ENCODE data around the gene KRTAP10-1.
"Not testable (repeated sequence)": the region's sequence is repeated elsewhere in the genome, so short reads cannot be mapped to it uniquely, and the experiment has no call there.

The KRTAP10-1 gene

DNA sequence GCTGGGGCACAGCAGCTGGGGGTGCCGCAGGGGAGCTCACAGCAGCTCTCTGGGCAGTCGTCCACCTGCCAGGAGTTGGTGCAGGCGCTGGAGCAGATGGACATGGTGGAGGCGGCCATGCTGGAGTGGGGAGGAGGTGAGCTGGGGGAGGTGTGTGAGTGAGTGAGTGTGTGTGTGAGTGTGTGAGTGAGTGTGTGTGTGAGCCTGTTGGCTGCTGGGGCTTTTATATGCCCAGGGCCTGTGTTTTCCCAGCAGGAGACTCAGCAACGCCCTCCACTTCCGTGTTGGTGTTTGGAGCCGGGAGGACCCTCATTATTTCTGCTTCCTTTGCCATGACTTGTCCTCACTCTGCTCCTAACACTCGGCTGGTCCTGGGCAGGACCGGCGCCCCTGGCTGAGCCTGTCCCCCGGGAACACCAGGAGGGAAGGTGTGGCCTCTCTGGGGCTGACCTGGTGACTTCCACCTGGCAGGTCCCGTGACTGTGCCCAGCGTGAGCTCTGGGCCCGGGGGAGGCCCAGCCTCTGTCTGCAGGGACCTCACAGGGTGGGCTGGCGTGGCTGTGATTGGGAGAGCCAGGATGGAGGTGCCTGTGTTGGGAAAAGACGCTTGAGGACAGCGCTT lies 11.5 kb upstream of the KRTAP10-1 start, which contains the start of gene KRTAP10-2:
KRTAP10-2 (minus strand) TSS at position 166 of the 622 bp plus-strand sequence; CDS start at position 119, 47 bp downstream.
- DNase-seq: no peak
- in situ Hi-C loops (cut with MboI; ENCODE audit: low pct_unique_long_range_greater_than_20kb, low sequenced_read_pairs): loop anchor here (25.0 kb wide), 1 partner anchor 89 kb away; the partner anchor contains the start of gene LRRC3

DNA sequence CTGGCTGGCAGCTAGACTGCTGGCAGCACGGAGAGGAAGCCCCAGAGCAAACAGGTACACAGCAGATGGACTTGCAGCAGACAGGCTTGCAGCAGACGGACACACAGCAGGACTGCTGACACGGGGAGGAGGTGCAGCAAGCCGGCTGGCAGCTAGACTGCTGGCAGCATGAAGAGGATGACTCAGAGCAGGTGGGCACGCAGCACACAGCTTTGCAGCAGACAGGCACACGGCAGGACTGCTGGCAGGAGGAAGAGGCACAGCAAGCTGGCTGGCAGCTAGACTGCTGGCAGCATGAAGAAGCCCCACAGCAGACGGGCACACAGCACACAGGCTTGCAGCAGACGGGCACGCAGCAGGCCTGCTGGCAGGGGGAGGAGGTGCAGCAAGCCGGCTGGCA lies 10.8 kb upstream of the KRTAP10-1 start:
- no peak for DNase-seq
- in situ Hi-C loops (cut with MboI; ENCODE audit: low pct_unique_long_range_greater_than_20kb, low sequenced_read_pairs): loop anchor here (25.0 kb wide), 1 partner anchor 89 kb away; the partner anchor contains the start of gene LRRC3

DNA sequence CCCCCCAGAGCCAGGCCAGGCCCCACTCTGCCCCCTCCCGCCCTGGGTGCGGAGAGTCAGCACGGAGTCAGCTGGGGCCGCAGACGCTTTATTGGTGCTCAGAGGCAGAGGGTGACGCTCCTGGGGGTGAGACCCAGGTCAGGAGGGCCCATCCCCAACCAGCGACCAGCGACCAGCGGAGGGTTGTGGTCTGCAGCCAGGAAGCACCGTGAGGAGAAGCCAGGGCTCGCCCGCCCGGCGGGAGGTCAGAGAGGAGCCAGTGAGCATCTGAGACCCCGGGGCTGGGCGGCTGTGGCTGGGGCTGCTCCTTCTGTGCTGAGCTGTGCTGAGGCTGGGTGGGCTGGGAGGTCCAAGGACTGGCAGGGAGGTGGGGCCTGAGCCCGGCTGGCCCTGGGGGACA lies 10.3 kb upstream of the KRTAP10-1 start:
- not testable (repeated sequence) for DNase-seq
- in situ Hi-C loops (cut with MboI; ENCODE audit: low pct_unique_long_range_greater_than_20kb, low sequenced_read_pairs): loop anchor here (25.0 kb wide), 1 partner anchor 88 kb away; the partner anchor contains the start of gene LRRC3

DNA sequence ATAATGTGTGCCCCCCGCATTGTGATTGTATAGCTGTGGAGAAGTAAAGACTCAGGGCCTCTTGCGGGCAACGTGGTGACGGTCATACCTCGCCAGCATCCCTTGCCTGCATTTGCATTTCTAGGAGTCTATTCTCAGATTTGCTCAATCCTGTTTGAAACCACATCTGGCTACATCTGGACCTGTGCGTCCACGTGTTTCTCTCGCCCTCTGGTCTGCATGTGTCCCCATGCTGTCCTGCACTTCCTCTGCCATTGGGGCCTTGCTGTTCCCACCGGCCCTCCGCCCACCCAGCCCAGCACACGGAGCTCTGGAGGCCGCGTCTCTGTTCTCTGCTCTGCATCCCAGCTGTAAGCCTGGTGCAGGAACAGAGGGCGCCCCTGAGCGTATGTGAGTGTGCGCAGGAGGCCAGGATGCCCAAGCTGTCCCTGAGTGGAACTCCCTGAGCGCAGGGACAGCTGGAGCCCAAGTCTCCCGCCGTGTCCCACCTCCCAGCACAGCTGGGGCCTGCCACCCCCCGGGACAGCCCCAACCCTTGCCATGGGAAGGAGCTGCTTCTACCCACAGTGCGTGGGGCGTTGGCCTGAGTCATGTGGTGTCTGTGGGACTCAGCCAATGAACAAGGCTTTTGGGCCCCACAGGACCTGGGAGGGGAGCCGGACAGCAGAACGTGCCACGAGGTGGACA lies 9.7 kb upstream of the KRTAP10-1 start:
- in situ Hi-C loops (cut with MboI; ENCODE audit: low pct_unique_long_range_greater_than_20kb, low sequenced_read_pairs): loop anchor here (25.0 kb wide), 2 partner anchors 87 to 188 kb away; partner anchors contain the start of gene LRRC3
- DNase-seq: no peak

DNA sequence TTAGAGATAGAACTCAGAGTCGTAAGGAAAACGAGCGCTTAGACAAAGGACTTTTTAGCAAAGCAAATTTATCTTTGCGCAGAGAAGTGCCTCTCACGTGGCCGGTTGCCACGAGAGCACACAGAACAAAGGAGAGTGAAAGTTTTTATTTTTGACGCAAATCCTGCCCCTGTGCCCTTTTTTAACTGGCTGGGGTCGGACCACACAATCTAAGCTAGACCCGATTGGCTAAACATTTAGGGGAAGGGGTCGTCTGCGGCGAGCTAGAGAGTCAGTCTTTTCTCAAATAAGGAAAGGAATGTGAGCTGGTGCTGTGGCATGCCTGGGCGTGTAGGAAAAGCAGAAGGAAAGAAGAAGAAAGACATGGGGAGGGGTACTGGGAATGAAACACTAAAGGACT lies 8.9 kb upstream of the KRTAP10-1 start:
- in situ Hi-C loops (cut with MboI; ENCODE audit: low pct_unique_long_range_greater_than_20kb, low sequenced_read_pairs): loop anchor here (25.0 kb wide), 1 partner anchor 188 kb away; no protein-coding TSS in a partner anchor
- no peak for DNase-seq

DNA sequence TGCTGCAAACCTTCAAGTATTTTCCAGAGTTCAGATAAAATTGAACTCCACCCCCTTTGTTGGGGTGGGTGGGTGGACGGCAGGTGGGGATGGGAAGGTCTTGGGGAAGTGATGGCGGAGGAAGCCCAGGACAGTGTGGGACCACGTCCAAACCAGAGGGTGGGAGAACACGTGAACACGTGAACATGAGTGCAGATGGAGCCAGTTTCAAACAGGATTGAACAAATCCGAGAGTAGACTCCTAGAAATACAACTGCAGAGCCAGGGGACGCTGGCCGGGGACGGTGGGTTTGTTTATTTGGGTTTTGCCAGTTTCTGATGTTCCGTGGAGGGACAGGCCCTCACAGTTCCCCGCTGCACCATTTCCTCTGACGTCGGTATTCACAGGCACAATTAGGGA lies 8.4 kb upstream of the KRTAP10-1 start:
- in situ Hi-C loops (cut with MboI; ENCODE audit: low pct_unique_long_range_greater_than_20kb, low sequenced_read_pairs): loop anchor here (25.0 kb wide), 1 partner anchor 189 kb away; no protein-coding TSS in a partner anchor
- DNase-seq: no peak

DNA sequence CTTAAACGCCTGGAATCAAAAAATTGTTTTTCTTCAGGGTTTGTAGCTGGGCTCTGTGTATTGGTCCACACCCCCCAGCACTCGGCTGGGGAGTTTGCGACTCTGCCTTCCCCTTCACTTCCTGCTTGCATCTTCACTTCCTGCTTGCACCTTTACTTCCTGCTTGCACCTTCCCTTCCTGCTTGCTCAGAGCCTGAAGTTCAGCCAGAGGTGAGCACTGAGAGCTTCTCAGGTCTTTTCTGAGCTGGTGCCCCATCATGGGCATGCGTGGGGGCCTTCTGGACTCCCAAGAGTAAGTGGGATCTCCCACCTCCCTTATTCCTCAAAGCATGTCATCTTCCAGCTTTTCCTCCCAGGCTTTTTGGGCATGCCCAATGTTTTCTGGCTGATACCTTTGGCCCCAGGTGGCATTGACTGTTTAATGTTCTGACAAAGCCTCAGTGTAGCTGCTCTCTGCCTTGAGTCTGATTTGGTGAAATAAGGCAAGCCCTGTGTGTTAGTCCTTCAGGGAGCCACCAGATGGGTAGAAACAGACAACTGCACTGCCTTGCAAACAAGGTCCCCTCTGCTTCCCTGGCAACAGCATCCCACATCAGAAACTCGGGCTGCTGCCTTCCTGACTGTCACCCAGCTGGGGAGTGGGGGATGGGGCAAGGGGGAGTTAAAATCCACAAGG lies 7.8 kb upstream of the KRTAP10-1 start:
- in situ Hi-C loops (cut with MboI; ENCODE audit: low pct_unique_long_range_greater_than_20kb, low sequenced_read_pairs): loop anchor here (25.0 kb wide), 1 partner anchor 190 kb away; no protein-coding TSS in a partner anchor
- DNase-seq: no peak

DNA sequence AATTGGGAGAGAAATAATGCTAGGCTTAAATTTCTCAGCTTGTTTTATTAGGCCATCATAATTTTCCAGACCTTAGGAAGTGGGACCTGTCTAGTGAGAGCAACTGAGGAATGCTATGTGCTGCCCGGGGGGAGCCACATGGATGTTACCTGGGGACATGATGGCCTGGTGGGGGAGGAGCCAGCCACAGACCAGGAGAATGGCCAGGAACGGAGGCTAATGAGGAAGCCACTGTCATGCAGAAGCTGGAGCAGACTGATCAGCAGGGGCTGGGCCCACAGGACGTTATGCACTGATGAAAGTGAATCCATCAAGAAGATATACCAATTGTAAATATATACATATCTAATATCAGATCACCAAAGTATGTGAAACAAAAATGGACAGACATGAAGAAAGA lies 4.6 kb upstream of the KRTAP10-1 start:
- in situ Hi-C loops (cut with MboI; ENCODE audit: low pct_unique_long_range_greater_than_20kb, low sequenced_read_pairs): loop anchor here (25.0 kb wide), 1 partner anchor 193 kb away; no protein-coding TSS in a partner anchor

DNA sequence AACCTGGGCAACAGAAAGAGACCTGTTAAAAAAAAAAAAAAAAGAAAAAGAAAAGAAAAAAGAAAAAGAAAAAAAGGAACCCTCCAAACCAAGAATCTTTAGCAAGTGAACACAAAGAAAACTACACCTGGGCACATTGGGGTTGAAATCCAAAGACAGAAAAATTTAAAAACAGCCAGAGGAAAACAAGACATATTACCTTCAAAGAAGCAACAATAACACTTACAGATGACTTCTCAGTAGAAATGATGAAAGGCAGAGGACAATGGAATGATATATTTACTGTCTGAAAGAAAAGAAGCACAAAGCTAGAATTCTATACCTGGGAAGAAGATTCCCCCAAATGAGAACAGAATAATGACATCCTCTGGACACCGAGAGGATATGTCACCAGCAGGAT lies 2.7 kb upstream of the KRTAP10-1 start:
- in situ Hi-C loops (cut with MboI; ENCODE audit: low pct_unique_long_range_greater_than_20kb, low sequenced_read_pairs): loop anchor here (25.0 kb wide), 1 partner anchor 195 kb away; no protein-coding TSS in a partner anchor

More for the DNA sequence above, 4.6 kb upstream of the KRTAP10-1 start:
- DNase-seq: no peak

DNA sequence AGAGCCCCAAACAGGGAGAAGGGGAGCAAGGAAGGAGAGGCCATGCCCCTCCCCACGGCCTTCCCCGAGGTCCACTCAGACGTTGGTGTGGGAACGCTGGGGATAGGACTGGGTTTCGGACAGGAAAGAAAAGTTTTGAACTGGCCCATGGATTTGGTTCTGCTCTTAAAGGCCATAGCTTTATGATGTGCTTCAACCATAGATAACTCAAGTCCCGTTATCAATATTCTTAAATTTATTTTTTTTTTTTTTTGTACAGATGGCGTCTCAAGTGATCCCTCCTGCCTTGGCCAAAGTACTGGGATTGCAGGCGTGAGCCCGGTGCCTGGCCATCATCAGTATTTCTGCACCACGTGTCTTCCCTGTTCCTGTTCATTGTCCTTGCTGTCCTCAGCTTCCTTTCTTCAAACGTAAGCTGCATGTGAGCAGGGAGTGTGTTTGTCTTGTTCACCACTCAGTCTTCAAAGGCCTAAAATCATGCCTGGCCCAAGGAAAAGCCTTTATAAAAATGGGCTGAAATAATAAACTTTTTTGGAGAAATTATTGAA lies 820 bp upstream of the KRTAP10-1 start:
- in situ Hi-C loops (cut with MboI; ENCODE audit: low pct_unique_long_range_greater_than_20kb, low sequenced_read_pairs): loop anchor here (25.0 kb wide), 1 partner anchor 196 kb away; no protein-coding TSS in a partner anchor

More for the DNA sequence above, 2.7 kb upstream of the KRTAP10-1 start:
- DNase-seq: no peak

DNA sequence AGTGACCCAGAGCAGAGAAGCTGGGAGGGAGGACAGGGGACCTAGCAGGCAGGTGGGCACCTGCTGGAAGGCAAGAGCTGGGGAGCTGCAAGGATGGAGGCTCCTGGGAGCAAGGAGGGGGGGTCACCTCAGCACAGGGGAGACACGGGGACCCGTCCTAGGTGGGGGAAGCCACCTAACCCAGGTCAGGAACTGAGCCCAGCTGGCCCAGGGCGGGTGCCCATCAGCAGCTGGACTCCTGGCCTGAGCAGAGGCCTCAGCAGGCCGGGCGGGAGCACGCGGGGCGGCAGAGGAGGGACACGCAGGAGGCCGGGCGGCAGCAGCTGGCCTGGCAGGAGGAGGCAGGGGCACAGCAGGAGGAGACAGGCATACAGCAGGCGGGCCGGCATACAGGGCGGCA lies 949 bp downstream of the KRTAP10-1 start:
- in situ Hi-C loops (cut with MboI; ENCODE audit: low pct_unique_long_range_greater_than_20kb, low sequenced_read_pairs): loop anchor here (25.0 kb wide), 1 partner anchor 198 kb away; no protein-coding TSS in a partner anchor
- DNase-seq: no peak

More for the DNA sequence above, 820 bp upstream of the KRTAP10-1 start:
- no peak for DNase-seq

DNA sequence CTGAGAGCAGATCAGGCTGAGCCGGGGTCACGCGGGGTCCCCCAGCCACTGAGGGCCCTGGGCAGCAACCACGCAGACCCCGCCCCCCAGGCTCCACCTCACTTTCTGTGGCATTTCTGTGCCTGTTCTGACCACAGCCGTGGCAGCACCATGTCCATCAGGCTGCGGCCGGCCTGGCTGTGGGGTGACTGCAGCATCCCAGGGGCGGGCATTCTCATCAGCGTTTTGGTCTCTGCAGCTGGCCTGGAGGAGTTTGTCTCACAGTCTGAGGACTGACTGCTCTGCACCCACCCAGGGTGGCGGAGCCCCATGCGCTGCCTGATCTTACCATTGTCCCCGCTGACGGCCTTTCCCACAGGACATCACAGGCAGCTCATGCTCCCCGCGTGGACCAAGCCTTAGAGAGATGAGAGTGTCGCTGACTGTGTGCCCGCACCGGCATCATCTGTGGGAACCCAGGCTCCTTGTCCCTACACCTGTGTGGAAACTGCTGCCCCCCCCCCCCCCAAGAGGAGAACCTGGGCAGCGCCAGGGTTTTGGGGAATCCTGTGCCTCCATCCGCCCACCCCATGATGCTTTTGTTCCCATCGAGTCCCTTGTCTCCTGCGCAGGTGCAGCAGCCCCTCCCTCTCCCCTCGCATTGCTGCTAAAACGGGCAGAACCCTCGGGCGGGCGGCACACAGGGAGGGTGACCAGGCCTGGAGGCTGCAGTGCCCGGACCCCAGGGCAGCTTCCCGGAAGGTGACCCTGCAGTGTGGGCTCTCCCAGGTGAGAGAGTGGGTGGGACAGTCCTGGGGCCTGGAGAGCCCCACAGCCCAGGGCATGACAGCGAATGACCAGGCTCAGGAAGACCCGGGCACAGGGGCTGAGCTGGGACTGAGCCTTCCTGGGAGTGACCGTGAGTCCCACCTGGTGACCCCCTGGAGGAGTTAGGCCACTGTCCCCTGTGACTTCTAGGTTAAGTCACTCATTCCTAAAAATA lies 1.8 kb downstream of the KRTAP10-1 start:
- DNase-seq: no peak
- in situ Hi-C loops (cut with MboI; ENCODE audit: low pct_unique_long_range_greater_than_20kb, low sequenced_read_pairs): loop anchor here (25.0 kb wide), 1 partner anchor 199 kb away; no protein-coding TSS in a partner anchor

DNA sequence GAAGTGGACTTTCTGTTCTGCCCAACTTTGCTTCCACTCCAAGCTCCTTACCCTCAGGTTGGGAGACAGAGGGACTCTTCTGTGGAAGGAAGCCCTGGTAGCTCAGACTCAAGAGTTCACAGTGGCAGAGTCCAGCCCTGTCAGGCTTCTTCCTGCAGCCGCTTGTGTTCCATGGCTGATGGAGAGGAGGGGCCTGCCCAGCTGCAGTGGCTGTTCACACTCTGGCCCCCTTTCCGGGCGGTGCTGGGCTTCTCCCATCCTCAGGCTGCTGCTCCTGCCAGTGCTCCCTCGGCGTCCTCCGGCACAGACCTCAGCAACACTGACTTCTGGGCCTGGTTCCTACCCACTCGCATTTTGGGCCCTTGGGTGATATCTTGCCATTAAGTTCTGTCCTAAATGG lies 4.0 kb downstream of the KRTAP10-1 start:
- in situ Hi-C loops (cut with MboI; ENCODE audit: low pct_unique_long_range_greater_than_20kb, low sequenced_read_pairs): loop anchor here (25.0 kb wide), 1 partner anchor 201 kb away; no protein-coding TSS in a partner anchor
- DNase-seq: no peak

DNA sequence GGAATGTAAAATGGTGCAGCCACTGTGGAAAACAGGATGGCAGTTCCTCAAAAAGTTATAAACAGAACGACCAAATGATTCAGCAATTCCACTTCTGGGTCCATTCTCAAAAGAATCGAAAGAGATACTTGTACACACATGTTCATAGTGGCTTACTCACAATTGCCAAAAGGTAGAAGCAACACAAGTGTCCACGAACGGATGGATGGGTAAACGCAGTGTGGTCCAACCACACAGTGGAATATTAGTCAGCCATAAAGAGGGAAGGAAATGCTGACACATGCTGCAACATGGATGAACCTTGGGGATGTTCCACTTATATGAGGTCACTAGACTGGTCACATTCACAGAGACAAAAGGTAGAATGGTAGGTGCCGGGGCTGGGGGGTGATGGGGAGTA lies 5.3 kb downstream of the KRTAP10-1 start:
- DNase-seq: no peak
- in situ Hi-C loops (cut with MboI; ENCODE audit: low pct_unique_long_range_greater_than_20kb, low sequenced_read_pairs): loop anchor here (25.0 kb wide), 1 partner anchor 203 kb away; no protein-coding TSS in a partner anchor

DNA sequence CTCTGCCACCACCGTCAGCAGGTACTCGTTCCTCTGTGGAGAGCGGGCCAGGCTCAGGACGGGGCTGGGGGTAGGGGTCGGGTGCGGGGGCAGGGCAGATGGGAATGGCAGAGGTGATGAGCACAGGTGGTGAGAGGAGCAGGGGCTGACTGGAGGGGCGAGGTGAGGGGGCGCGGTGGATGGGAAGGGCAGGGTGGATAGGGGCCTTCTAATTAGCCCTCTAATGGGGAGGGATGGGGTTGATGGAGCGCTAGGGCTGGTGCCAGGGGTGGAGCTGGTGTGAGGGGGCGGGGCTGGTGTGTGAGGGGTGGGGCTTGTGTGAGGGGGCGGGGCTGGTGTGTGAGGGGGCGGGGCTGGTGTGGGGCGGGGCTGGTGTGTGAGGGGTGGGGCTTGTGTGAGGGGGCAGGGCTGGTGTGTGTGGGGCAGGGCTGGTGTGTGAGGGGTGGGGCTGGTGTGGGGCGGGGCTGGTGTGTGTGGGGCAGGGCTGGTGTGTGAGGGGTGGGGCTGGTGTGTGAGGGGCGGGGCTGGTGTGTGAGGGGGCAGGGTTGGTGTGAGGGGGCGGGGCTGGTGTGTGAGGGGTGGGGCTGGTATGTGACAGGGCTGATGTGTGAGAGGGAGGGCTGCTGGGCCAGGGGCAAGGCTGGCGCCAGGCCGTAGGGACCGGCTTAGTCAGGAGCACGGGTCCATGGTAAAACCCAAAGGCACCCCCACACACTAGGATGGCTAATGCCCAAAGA lies 5.9 kb downstream of the KRTAP10-1 start:
- DNase-seq: no peak
- in situ Hi-C loops (cut with MboI; ENCODE audit: low pct_unique_long_range_greater_than_20kb, low sequenced_read_pairs): loop anchor here (25.0 kb wide), 1 partner anchor 203 kb away; no protein-coding TSS in a partner anchor

DNA sequence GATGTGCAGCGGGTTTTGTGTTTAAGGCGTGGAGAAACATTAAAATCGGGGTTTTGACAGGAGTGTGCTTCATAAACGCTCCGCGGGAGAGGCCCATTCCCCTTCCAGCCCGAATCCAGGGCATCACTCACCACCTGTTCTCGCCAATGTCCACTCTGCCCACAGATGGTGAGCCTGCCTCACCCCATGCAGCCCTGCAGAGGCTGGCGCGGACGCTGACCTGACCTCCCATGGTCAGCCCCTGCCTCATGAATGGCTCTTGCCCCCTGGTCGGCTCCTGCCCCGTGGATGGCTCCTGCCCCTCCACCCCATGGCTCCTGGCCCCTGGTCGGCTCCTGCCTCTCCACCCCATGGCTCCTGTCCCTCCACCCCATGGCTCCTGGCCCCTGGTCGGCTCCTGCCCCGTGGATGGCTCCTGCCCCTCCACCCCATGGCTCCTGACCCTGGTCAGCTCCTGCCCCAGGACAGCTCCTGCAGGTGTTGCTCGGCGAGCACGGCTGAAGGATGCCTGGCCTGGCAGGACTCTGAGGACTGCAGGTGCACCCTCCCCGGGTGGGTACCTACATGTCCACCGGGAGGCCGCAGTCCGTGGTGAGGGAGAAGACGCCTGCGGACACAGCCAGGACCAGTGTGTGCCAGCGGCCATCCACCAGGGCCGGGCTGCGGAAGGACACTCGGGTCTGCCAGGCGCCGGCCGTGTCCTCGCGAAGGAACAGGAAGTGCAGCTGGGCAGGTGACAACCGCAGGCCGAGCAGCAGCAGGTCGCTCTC lies 6.7 kb downstream of the KRTAP10-1 start:
- in situ Hi-C loops (cut with MboI; ENCODE audit: low pct_unique_long_range_greater_than_20kb, low sequenced_read_pairs): loop anchor here (25.0 kb wide), 1 partner anchor 204 kb away; no protein-coding TSS in a partner anchor

More for the DNA sequence above, 6.7 kb downstream of the KRTAP10-1 start:
- no peak for DNase-seq
